Activated CD4-positive, CD25-positive, alpha-beta regulatory T cell (primary cell): Measurements from ENCODE around the gene PTGES.

Experiments
- DNase-seq, 4 experiments: peaks; one replicate each; lab custom pipeline; 2025; lab: John Stamatoyannopoulos, UW

Gene PTGES

DNA sequence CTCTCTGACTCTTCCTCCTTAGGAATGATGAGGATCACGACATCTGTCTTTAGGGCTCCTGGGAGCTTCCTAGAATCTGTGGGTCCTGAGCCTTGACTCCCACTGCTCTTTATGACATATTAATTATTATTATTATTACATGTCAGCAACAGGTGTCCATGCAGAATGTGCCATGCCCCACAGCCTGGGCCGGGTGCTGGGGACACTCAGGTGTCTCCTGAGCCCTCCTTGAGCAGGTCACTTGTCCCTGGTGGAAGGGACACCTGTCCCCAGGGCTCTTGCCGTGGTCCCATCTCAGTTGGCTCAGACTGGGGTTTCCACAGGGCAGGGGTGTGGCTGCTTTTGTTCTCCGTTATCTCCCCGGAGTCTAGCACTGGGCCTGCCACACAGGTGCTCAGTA lies 34.2 kb downstream of the PTGES start:
- DNase-seq: no peak

DNA sequence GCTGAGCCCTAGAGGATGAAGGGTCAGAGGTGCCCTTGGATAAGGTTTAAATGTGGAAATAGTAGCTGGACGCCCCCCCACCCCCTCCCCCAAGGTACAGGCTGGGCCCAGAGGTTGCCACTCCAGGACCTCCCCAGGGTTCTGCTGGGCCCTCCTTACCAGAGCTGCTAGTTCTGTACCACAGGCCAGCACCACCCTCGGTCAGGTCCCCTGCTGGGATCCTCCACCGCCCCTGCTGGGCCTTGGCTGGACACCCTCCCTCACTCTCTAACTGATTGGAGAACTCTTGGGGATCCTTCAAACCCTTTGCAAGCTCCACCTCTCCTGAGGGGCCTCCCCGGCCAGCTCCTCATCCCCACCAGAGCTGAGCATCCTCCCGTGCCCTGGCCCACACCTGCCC lies 34.9 kb downstream of the PTGES start:
- no peak for DNase-seq

DNA sequence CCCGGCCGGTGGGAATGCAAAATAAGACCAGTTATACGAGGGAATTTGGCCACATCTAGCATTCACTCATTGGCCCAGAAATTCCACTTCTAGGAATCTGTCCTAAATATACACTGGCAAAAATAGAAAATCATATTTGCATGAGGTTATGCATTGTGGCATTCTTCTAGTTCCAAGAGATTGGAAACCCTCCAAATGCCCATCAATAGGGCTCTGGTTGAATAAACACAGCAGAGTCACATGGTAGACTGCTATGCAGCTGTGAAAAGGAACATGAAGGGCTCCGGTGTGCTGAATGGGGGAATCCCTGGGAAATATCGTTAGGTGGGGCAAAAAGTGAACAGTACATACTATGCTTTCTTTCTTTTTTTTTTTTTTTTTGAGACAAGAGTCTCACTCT lies 36.8 kb downstream of the PTGES start:
- no peak for DNase-seq

DNA sequence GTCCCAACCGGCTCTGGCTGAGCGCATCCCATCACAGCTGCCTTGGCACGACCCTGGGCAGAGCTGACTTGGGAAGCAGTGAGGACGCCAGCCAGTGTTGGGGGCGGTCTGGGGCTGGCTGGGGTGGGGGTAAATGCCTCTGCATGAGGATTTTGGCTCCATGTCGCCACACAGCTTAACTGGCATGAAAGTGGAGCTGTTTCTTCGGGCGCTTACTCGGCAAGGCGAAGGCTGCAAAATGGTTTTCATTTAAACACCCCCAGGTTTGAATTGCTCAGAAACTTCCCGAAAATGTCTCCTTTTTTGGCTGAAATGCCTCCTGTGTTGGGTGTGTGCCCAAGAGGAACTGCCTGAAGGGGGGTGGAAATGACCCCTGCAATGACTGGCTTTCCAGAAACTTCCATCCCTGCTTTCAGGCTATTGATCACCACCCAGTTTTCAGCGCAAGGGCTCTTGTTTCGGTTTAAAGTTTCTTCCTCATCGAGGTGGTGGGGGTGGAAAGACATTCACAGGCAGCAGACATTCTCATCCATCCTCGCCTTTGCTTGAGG lies 38.3 kb downstream of the PTGES start:
- no peak for DNase-seq

DNA sequence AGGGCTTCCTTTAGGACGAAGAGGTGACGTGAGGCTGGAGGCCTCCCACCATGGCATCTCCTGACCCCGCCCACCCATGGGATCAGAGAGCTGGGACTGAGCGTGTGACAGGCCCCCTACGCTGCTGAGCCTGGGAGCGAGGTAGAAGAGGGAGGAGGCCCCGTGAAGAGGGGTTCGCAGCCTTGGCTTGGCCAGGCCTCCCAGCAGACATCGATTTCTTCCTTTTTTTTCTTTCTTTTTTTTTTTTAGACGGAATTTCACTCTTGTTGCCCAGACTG lies 39.5 kb downstream of the PTGES start:
- no peak for DNase-seq

DNA sequence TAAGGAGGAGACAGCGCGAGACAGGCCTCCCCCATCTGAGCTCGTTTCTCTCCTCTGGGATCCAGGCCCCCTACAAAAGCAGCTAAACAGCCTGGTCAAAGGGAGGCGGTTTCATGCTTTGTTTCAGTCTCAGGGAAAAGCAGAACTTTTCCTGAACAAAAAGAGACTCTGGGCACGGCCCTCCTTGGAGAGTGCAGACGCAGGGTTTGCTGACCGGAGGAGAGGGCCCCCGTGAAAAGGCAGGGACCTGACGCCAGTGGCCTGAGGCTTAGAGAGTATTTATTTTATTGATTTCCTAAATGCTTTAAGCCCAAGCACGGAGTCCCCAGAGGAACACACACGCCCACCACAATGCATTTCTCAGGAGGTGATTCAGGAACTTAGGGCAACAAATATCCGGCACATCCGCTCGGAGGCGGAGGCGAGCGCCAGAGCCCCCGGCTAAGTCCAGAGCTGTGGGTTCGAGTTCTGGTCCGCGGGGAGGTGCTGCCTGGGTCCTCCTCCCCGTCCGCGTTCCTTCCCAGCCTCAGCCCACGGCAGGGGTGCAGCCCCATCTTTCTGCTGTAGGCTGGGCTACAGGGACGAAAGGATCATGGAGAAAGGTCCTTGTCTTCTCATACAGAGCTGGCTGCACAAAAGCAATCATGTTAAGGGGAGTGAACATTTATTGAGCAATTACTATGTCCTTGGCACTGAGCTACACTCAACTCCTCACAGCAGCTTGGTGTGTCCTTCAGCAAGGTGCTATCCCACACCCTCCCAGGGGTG lies 40.0 kb downstream of the PTGES start:
- DNase-seq: no peak

DNA sequence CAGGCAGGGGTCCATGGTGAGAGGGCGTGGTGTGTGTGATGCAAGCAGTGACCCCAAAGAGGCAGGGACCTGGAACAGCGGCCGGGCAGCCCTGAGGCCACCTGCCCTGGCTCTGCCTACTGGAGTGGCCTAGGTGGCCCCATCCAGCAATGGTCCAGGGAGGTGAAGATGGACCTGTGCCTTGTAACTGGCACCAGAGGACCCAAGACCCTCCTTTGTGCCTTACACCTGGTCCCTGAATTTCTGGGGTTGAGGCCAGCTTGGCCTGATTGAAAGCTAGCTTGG lies 42.7 kb downstream of the PTGES start:
- no peak for DNase-seq

DNA sequence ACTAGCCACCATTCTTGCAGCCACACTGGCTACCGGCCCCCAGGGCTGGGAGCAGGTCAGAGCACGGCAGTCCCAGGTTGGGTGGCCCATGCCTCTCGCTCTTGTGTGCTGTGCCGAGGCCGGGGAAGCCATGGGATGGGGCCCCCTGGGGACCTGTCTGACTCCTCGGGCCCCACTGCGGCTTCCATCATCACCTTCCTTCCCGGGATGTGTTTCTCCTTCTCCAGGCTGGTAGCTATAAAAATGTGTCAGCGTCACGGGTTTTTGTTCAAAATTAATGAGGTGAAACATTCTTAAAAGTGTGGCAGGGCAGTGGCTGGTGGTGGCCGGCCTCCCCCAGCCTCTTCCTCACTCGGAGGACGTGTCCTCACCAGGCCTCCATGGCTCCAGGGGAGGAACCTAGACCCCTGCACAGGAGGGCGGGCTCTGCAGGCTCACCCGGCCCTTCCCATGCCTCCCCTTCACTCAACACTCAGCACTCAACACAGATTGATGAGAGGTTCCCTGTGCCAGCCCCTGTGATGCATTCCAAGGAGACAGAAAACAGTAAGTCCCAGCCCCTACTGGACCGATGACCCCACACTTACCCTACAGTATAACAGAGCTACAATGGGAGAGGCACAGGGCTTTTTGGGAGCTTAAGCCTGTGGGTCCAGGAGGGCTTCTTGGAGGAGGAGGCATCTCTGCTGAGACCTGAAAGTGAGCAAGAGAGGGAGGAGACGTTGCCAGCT lies 43.2 kb downstream of the PTGES start:
- DNase-seq: no peak

DNA sequence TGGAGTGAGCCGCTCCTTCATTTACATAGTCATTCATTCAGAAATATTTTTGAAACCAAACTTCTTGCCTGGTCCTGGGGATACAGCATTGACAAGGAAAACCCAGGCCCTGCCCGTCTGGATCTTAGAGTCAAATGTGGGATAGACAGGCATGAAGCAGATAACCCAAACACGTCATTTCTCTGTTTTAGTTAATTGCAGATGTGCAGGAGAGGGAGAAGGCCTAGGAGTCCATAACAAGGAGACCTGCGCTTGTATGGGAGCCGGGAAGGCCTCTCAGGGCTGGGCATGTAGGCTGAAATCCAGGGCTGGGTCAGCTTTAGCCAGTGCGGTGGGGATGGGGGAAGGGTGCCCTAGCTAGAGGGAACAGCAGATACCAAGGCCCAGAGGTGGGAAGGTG lies 44.0 kb downstream of the PTGES start:
- DNase-seq: no peak

DNA sequence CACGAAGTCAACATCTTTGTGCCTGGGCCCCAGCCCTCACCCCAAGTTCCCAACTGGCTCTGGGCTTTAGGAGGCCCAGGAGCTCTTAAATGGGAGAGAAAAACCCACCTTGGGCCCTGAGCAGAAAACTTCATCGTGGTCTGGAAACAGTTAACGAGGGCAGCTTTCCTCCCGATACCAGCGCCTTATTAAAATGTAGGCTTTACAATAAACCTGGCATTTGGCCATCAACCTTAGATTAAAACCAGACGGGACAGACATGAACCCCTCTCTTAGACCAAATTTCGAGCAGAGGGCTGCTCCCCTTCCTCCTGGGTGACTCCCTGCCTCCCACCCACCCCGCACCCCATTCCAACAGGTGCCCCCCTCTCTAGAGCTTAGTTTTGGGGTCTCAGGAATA lies 48.0 kb downstream of the PTGES start:
- DNase-seq: no peak

DNA sequence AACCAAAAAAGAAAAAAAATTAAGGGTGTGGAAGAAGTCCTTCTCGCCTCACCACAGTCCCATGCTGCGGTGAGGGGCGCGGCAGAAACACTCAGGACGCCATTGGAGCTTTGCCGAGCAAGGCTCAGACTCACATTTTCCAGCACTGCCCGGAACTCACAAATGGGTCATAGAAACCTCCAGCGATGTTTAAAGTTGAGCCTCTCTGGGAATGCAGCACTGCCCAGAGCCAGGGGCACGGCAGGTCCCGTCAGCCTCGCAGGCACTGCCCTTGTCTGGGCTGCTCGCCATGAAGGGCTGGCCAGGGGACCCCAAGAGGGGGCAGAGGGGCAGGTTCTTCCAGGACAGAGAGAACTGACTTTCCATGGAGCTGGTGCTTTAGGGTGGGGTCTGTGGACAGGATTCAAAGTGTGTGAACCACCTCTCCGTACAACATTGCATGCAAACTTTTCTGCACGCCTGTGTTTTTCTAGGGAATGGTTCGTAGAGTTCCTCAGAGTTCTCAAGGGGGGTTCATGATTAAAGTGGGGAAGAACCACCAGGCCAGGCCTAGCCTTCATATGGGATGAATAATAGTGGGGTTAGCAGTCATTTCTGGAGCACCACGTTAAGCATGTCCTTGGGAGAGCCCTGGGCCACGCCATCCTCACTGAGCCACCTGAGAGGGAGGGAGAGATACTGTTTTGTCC lies 49.0 kb downstream of the PTGES start:
- DNase-seq: no peak

DNA sequence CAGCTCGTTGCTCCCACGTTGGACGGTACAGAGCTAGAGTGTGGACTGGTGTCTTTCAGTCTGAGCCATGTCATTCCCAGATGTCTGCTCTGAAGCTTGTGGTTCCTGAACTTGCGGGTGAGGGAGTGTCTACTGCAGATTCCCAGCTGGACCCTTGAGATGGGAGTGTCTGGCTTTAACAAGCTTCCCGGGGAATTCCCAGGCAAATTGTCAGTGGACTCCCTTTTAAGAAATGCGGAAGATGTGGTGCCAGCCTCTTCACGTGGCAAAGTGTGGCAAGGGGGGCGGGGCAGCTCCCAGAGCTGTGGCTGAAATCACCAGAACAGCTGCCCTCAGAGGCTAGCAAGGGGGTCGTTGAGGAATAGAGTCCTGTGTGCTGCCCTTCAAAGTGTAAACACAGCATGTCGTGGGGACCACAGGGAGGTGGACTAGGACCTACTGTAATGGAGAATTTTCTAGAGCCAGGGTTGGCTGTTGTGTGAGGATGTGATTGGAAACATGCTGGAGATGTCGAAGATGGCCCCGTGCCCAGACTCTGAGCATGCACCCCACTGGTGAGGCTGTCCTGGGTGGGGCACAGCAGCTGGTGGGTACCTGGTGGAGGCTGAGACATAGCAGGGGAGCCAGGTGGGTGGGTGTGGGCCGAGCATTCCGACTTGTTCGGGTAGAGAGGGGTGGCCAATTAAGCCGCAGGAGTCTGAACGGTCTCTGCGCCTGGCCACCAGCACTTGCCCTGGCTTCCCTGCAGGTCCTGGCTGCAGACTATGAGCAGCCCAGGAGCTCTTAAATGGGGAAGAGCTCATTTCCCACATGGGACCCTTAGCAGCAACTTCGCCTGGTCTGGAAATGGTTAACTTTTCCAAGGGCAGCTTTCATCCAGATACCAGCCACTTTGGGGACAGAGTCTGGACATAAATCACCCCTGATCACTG lies 50.0 kb downstream of the PTGES start:
- DNase-seq: no peak

DNA sequence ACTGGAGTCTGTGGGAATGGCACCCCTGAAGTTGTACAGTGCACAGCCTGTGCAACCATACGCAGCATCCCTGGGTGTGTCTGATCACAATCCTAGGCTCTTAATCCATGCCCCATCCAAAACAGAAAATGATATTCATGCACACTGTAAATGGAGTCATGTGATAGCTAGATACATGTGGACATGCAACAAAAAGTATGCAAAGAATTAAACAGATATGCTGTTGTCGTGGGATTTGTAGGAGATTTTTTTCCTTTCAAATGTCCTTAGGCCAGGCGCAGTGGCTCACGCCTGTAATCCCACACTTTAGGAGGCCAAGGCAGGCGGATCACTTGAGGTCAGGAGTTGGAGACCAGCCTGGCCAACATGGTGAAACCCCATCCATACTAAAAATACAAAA lies 51.3 kb downstream of the PTGES start:
- no peak for DNase-seq

DNA sequence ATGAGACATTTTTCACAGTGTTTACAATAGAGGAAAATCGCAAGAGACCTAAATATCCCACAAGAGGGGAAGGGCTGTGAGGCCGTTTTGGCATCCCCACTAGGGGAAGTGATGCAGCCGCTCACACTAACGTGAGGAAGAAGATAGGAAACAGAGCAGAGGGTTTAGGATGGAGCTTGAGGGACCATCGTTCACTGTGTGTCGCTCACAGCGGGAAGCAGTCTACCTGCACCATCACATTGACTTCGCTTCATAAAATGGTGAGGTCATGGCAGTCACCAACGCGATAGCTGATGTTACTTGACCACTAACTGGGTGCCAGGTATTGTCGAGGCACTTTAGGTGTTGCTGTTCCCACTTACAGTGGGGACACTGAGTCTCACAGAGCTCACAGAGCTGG lies 51.8 kb downstream of the PTGES start:
- no peak for DNase-seq

DNA sequence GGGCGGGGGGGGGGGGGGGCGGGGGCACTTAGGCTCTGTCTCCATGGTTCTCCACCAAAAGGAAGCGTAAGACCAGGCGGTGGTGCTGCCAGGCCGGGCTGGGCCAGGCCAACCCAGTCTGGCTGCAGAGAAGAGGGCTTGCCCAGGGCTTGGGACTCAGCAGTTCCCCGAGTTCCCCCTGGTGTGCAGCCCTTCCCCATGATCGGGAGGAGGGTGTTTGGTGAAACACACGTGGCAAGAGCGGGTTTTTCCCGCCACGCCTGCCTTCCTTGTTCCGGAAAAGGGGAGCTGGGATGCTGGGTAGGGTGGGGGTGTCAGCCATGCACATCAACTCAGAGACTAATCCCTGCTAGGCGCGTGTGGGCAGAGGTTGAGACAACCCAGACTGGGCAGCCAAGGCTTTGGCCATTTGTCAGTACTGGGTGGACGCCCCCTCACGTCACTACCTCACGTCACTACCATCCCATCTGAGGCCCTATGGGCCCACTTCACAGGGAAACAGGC lies 54.5 kb downstream of the PTGES start:
- no peak for DNase-seq

DNA sequence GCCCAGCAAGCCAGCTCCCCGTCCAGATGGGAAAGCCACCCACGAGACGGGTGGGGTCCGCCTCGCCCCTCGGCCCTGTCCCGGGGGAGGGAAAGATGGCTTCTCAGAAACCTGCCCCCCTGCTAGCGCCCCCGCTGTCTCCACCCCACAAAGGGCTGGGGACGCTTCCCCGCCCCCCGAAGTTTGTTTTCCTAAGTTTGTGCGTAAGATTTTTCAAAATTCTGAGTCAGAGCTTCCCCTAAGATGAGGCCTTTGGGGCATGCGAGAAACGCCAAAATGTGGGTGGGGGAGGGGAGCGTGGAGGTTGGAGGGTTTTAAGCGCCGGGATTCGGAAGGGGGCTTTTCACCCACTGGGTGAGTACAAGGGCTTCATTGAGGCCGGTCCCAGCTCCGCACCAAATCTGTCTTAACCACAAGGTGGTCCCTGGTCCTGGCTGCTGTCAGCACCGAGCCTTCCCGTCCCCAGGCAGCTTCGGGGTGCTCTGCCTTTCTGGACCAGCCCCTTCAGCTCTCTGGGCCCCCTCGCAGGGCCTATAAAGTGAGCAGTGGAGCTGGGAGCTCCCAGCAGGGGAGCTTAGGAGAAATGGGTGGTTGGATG lies 55.1 kb downstream of the PTGES start:
- DNase-seq: no peak

DNA sequence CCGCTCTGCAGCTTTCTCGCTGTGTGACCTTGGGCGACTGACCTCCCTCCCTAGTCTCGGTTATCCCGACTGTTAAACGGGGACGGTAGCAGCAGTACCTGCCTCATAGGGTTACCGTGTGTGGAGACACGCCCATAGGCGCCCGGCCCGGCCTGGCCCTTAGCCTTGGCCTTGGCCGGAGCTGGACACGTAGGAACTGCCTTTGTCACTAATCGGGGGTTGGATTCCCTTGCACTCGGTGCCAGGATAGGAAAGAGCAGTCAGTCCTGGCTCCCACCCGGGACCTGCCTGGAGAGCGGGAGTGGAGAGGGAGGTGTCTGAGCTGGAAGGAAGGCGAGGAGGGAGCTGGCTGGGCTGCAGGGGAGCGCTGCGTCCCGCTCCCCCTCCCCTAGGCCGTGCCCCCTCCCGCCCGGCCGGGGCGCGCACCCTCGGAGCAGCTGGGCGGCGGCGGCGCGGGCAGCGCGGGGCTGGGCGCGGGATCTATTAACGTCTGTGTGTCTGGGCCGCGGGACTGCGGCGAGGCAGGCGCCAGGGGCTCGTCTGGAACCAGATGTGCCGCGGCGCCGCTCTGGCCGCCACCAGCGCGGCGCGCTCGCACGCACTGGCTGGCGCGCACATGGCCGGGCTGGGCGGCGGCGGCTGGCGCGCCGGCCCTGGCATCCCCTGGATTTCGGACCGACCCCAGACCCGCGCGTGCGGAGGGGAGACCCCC lies 55.7 kb downstream of the PTGES start:
- no peak for DNase-seq

DNA sequence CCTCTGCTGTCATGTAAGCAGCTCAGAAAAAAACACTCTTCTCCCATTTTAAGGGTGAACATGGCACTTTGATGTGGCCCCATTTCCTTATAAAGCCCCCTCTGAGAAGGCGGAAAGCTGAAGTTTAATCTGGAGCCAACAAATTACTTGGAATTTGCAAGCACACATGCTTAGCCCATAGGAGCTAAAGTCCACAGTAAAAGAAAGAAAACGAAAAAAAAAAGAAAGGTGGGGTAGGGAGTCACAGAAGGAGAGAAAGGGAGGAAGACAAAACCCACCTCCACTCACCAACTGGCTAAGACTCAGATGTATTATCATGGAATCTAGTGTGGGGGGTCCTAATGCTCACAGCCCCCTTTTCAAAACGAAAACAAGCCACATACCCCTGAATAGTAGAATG lies 57.0 kb downstream of the PTGES start:
- DNase-seq: no peak

DNA sequence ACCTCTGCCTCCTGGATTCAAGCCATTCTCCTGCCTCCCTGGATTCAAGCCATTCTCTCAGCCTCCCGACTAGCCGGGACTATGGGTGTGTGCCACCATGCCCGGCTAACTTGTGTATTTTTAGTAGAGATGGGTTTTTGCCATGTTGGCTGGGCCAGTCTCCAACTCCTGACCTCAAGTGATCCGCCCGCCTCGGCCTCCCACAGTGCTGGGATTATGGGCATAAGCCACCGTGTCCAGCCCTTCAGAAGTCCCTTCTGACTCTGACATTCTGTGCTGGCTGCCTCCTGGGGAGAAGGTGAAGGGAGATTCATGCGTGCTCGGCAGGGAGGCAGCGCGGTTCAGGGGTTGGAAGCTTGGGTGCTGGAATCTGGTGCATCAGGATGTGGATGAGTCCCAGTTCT lies 58.6 kb downstream of the PTGES start:
- no peak for DNase-seq

DNA sequence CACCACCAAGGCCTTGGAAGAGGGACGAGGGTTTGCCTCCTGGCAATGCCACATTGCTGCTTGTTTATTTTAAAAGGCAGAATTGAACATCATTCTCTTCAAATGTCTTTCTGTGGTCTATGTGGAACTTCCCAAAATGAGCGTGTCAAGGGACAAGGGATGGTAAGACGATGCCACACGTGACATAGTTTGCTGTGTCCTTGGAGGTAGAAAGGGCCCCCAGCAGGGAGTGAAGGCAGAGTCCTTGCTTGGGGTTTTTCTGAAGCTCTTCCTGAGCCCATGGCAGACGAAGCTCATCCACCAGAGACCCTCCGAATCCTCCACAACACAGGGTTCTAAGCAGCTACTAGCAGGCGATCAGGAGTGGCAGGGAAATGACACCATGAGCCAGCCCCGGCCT lies 59.1 kb downstream of the PTGES start:
- DNase-seq: no peak

DNA sequence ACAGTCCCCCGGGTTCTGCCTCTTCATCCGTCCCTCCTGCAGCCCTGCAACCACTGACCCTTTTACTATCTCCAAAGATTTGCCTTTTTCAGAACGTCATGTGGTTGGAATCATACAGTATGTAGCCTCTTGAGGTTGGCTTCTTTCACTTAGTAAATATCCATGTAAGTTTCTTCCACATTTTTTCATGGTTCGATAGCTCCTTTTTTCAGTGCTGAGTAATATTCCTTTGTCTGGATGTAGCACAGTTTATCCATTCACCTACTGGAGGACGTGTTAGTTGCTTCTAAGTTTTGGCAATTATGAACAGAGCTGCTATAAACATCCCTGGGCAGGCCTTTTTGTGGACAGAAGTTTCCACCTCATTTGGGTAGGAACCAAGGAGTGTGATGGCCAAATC lies 60.3 kb downstream of the PTGES start:
- no peak for DNase-seq
